Measurements from ENCODE around the gene IL11.

- TF ChIP-seq CTCF (IDR thresholded peaks at IDR 0.05; ENCODE audit: poor library complexity) (no peak), EZH2 (IDR thresholded peaks at IDR 0.05; ENCODE audit: borderline replicate concordance) (no peak), EZH2phosphoT487 (IDR thresholded peaks at IDR 0.05; ENCODE audit: low read depth, severe bottlenecking, unreplicated experiment) (no peak)
These were observed 20.2 kb upstream of the IL11 start for GRCh38 chr19:55390461-55390880.

All from hepatocyte (in vitro differentiated cells).